DMS53 (cell line): Measurements from ENCODE around the gene CCDC61.

Experiments
- DNase-seq: peaks from one replicate; lab custom pipeline; 2025; lab: John Stamatoyannopoulos, UW

Gene CCDC61, protein sequence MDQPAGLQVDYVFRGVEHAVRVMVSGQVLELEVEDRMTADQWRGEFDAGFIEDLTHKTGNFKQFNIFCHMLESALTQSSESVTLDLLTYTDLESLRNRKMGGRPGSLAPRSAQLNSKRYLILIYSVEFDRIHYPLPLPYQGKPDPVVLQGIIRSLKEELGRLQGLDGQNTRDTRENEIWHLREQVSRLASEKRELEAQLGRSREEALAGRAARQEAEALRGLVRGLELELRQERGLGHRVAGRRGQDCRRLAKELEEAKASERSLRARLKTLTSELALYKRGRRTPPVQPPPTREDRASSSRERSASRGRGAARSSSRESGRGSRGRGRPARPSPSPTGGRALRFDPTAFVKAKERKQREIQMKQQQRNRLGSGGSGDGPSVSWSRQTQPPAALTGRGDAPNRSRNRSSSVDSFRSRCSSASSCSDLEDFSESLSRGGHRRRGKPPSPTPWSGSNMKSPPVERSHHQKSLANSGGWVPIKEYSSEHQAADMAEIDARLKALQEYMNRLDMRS

DNA sequence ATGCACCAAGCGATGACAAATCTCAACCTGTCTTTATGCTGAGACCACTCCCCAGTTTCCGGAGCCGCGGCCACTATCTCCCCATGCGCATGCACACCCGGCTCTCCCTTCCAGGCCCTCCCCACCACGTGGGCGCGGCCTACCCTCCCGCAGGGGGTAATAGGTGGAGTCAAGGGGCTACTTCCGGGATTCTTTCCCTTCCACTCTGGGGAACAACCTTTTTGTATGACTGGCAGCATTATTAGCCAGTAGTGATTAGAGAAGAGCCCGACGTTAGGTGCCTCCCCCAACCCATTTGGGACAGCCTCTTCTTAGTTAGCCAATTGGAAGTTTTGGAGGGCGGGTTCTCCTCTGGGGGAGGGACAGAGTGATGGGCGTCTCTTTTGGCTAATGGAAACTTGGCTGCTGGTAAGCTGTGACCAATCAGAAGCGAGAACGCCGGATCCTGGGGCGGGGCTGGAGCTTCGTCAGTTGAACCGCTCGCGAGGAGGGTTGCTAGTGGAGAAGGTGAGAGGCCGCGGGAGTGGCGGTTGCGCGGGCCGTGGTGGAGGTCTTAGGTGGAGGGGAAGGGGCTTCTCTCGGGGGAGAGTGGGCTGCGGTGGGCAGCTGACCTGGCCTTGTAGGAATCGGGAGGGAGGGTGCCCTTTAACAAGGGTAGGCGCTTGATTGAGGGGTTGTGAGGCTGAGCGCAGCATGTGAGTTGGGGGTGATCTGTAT is at the start of gene CCDC61:
Gene CCDC61 (plus strand): TSS at position 470 of the 717 bp plus-strand sequence. CDS start 7,552 bp downstream, outside the sequence.
- DNase-seq = peak; percentile 100

GRCh38 chr19:45947926-45948325 is 47.3 kb upstream of the CCDC61 start:
- DNase-seq = peak; percentile 23

- no peak for DNase-seq
Measured at GRCh38 chr19:45952341-45952685, 43.0 kb upstream of the CCDC61 start.

- peak; percentile 83 for DNase-seq
Measured at GRCh38 chr19:45952686-45953505, 42.4 kb upstream of the CCDC61 start.

- no peak for DNase-seq
Measured at GRCh38 chr19:45953676-45954075, 41.6 kb upstream of the CCDC61 start.

DNA sequence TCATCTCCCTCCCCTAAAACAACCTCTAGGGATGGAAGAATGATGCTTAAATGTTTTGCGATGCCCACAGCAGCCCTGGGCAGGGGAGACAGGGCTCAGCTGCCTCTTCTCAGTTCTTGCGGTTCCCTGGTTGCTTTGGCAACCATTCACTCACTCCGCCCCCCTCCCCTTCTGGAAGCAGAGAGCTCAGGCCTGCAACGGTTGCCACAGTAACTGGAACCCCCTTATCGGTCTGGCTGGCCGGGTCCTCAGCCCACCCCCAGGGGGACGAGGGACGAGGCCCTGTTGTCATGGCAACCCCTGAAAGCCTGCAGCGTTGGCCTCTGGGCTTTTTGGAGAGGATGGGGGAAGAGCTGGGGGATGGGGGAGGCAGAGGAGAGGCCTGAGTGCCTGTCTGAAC is 41.1 kb upstream of the CCDC61 start:
- DNase-seq = peak; percentile 25

DNA sequence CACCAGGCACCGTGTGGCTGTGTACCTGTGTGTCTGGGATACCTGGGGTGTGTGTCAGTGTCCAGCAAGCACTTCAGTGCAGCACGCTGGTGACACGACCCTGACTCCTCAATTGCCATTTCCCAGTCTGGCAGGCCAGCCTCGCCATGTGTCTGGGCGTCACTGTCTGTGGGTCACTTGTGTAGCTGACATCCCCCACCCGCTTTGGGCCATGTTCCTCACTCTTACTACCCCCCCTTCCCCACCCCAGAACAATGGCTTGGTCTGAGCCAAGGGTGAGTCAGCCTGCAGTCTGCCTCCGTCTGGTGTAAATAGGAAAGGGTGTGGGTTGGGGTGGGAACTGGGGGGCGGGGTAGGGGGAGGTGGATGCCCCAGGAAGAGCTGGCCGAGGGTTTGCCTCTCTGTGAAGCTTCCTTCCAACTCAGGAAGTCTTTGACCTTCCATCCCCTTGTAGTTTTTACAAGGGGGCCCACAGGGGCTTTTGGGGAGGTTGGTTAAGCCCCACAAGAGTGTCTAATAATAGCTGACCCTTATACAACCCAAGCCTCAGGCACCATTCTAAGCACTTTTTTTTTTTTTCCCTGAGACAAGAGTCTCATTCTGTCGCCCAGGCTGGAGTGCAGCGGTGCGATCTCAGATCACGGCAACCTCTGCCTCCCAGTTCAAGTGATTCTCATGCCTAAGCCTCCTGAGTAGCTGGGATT is 39.2 kb upstream of the CCDC61 start:
- no peak for DNase-seq

GRCh38 chr19:45958320-45958719 is 36.9 kb upstream of the CCDC61 start:
- DNase-seq = no peak

DNA sequence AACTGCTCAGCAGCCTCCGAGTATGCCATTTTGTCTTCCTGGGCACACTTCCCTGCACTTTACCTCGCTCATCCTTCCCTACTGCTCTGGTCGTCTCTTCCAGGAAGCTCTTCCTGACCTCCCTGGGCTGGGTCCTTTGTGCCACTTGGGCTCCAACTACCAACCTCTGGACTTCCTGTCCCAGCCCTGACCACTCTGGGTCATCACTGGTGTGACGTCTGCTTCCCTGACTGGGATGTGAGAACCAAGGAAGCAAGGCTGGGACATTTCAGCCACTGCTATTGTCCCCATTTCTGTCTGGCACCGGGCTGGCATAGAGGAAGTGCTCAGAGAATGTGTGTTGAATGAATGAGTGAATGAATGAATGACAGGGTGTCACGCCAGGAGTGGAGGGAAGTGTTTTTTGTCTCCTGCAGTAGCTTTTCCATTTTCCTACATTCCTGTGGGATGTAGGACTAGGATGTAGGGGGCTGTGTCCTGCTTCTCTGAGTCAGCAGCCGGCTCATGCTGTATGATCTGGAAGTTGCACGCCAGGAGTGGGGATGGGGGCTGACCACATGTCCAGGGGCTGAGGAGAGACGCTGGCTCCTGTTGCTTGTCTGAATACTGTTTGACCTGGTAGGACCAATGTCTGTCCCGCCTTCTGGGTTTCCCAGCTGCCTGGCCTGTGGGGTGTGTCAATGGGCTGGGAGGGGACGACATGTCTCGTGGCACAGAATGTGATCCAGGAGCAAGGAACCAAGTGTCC is 36.3 kb upstream of the CCDC61 start:
- DNase-seq = no peak

DNA sequence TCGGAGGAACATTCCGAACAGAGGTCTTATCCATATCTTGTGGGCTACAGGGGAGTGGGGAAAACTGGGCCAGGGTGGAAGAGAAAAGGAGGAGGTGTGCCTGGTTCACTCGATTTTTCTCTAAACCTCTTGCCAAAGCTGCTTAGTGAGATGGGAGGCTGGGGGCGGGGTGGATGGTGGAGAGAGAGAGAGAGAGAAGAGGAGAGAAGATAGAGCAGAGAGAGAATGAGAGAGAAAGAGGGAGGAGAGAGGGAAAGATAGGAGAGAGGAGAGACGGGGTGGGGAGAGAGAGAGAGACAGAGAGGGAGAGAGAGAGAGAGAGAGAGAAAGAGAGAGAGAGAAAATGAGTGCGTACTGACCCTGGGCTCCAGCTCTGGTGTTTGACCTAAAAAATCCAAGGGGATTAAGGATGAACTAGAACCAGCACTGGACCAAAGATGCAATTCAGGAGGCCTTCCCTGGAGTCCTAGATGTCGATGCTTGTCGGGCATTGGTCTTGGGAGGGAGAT is 35.7 kb upstream of the CCDC61 start:
- DNase-seq = no peak

GRCh38 chr19:45960595-45961235 is 34.6 kb upstream of the CCDC61 start:
- DNase-seq = peak; percentile 31

GRCh38 chr19:45962021-45962420 is 33.2 kb upstream of the CCDC61 start:
- DNase-seq = no peak

DNA sequence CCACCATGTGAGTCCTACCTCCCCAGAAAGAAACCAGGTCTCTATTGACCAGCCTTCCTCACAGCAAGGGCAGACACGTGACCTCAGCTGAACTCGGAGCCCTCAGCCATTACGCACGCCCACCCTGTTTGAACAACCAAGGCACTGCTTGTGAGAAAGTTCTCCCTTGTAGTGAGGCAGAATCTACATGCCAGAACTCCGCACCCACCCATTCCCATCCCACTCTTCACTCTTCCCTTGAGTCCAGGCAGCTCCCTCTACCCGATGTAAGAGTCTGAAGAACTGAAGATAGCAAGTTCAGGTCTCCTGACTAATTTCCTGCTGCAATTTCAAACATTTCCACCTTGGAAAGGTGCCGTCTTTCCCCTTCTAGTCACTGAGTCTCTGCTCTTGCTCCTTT is 28.0 kb upstream of the CCDC61 start:
- no peak for DNase-seq

- DNase-seq = peak; percentile 21
Measured at GRCh38 chr19:45968626-45969025, 26.6 kb upstream of the CCDC61 start.

GRCh38 chr19:45969676-45970075 is 25.6 kb upstream of the CCDC61 start:
- no peak for DNase-seq

DNA sequence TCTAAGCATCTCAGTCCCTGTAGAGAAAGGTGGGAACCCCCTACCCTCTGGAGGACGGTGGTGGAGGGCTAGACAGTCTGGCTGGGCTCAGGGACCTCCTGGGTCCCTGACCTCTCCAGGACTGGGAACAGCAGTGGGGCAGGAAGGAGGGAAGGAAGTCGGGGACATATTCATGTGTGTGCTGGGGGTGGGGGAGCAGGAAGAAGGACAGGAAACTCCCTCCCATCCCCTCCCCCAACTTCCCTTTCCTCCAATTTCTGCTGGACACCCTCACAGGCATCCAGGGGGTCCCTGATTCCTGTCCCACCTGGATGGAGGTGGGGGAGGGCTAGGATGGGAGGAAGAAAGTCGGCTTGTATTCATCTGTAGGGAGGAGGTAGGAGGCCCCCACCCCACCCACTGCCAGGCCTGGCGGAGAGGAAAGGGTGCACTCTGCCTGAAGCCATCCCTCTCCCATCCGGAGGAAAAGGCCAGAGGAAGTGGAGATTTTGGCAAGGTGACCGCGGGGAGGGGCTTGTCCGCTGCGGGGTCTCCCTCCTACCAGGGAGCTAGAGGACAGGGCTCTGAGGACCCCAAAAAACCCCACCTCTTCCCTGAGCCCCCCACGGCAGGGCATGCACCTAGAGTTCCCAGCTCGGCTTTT is 23.9 kb upstream of the CCDC61 start:
- DNase-seq = no peak

- DNase-seq = peak; percentile 22
Measured at GRCh38 chr19:45972081-45972946, 23.0 kb upstream of the CCDC61 start.

GRCh38 chr19:45972947-45973540 is 22.2 kb upstream of the CCDC61 start:
- DNase-seq = peak; percentile 24
